Stimulated activated CD8-positive, alpha-beta memory T cell treated with anti-CD3 and anti-CD28 coated beads, Interleukin-15, amount 100 ng/mL, for 4 hours (primary cell): ENCODE measurements around the gene RUNDC3A.
"Not testable (repeated sequence)": the region's sequence is repeated elsewhere in the genome, so short reads cannot be mapped to it uniquely, and the experiment has no call there.

Experiments used
- DNase-seq, 2 donors: peaks; one replicate each; pipeline ENCODE4 v3.0.0-alpha.2; 2020; ENCODE audit warnings: low read depth in 2 of 2

The RUNDC3A gene

DNA sequence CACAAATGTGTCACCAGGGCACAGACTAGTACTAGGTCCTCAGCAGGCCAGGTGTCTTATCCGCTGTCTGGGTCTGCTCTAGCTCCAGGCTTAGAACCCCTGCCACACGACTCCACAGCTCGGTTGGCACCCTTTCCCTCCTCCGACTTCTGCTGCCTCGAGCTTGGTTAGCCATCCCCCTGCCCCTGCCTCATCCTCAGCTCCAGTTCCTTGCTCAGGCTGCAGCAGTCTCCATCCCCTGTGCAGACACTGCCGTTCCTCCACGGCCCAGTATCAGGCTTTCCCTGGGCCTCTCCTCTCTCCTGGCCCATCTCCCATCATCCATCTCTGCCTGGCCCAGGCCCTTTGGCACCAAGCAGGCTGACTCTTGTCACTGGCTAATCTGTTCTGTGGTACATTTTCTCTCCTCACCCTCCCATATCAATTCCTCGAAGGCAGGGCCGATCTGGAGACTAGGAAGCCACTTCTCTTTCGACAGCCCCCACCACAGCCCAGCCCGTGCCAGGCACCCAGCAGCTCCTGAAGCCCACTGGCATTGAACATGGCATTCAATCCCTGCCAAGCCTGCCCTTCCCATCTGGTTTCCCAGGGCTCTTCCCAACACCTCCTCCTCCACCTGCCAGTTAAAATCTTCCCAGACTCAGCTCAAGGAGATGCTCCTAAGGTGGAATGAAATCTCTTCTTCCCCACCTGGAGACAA is 35.3 kb downstream of the RUNDC3A start:
- DNase-seq, result no peak

DNA sequence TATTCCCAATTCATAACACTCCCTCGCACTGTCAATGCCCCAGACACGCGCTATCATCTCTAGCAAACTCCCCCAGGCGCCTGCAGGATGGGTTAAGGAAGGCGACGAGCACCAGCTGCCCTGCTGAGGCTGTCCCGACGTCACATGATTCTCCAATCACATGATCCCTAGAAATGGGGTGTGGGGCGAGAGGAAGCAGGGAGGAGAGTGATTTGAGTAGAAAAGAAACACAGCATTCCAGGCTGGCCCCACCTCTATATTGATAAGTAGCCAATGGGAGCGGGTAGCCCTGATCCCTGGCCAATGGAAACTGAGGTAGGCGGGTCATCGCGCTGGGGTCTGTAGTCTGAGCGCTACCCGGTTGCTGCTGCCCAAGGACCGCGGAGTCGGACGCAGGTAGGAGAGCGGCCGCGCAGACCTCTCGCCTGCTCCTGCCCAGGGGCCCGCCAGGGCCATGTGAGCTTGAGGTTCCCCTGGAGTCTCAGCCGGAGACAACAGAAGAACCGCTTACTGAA is 36.6 kb downstream of the RUNDC3A start, which contains the start of gene GRN:
TSS of gene GRN (plus strand) at position 364 of the 515 bp plus-strand sequence. CDS start 3,863 bp downstream, outside the sequence.
- peak; percentile 64 to 78 for DNase-seq

DNA sequence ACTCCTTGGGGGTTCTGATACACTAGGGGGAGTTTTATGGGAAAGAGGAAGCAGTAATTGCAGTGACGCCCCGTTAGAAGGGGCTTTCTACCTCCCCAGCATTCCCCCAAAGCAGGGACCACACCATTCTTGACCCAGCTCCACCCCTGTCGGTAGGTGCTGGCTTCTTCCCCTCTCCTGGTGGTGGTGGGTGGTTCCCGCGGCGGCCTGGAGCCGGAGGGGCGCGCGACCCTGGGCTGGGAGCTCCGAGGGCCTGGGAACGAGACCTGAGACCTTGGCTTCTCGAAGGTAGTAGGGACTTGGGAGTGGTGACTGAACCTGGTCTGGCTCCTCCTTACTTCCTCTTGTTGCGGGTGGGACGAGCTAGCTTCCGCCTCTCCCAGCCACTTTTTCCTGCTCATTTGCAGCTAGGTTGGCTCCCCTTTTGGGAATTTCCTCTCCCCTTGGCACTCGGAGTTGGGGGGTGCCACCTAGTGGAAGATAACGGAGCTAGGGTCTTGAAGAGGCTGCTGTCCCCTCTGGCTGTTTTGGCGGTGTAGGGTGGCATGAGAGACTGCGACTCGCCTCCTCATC is 37.1 kb downstream of the RUNDC3A start:
- DNase-seq, result no peak

DNA sequence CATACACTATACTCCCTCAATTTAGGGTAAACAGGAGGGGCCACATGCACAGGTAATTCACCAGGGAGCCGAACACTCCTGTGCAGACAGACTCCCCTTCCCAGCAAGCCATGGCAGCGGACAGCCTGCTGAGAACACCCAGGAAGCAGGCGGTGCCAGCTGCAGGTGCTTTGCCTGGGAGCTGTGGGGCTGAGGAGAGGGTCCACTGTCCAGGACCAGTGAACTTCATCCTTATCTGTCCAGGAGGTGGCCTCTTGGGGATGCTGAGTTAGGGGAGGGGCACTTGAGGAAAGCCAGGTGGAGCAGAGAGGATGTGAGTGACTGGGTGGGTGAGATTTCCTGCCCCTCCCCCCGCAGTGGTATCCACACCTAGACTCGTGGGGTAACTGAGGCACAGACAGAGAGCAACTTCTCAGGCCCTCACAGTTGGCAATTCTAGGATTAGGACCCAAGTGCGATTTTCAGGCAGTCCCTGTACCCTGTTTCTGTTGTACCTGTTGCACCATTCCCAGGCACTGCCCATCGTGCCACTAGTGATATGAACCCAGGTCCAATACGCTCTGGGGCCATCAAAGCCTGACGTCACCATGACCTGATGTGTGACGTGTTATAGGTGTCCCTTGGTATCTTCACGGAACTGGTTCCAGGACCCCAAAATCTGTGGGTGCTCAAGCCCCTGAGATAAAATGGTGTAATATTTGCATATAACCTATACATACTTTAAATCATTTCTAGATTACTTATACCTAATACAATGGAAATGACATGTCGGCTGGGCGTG is 37.9 kb downstream of the RUNDC3A start:
- no peak for DNase-seq

DNA sequence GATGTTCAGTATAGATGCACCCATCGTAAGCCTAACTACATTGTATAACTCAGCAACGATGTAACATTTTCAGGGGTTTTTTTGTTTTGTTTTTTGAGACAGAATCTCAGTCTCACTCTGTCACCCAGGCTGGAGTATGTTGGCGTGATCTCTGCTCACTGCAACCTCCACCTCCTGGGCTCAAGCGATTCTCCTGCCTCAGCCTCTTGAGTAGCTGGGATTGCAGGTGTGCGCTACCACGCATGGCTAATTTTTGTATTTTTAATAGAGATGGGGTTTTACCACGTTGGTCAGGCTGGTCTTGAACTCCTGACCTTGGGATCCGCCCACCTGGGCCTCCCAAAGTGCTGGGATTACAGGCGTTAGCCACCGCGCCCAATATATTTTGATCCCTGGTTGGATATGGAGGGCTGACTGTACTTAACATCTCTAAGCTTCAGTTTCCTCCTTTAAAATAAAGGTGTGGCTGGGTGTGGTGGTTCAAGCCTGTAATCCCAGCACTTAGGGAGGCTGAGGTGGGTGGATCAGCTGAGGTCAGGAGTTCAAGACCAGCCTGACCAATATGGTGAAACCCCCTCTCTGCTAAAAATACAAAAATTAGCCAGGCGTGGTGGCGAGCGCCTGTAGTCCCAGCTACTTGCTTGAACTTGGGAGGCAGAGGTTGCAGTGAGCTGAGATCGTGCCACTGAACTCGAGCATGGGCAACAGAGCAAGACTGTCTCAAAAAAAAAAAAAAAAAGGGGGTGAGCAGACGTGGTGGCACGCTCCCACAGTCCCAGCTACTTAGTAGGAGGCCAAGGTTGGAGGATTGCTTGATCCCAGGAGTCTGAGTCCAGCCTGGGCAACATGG is 39.0 kb downstream of the RUNDC3A start:
- not testable (repeated sequence) for DNase-seq

DNA sequence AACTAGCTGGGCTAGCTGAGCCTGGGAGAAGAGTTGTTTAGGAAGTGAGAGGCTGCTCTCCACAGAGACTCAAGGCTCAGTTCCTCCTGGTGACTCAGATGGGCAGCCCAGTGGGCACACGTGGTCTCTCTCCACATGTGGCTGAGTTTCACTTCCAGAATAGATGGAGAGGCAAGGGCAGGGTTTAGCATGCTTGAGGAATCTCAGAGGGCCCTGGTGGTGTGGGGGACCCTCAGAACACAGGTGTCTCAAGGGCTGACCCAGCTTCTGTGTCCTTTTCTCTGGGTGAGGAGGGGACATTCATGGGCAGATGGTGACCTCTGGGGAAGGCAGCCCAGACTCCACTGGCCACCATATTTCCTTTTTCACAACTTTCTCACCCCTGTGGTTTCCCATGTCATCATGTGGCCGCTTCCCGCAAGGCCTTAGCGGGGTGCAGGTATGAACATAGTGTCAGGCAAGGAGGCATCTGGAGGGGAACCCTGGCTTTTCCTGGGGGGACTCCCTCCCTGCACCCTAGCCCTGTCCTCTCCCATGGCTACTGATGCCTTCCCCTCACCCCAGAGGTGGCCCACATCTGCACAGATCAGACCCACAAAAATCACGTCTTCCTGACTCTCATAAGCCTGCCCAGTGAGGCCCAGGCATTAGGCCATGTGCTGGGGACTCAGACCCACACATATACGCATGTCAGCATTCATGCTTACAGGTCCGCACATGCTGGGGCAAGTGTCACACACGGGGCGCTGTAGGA is 40.0 kb downstream of the RUNDC3A start:
- no peak for DNase-seq

DNA sequence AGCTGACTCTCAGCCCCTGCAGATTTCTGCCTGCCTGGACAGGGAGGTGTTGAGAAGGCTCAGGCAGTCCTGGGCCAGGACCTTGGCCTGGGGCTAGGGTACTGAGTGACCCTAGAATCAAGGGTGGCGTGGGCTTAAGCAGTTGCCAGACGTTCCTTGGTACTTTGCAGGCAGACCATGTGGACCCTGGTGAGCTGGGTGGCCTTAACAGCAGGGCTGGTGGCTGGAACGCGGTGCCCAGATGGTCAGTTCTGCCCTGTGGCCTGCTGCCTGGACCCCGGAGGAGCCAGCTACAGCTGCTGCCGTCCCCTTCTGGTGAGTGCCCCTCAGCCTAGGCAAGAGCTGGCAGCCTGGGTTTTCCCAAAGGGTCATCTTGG is 40.6 kb downstream of the RUNDC3A start:
- DNase-seq, result no peak

DNA sequence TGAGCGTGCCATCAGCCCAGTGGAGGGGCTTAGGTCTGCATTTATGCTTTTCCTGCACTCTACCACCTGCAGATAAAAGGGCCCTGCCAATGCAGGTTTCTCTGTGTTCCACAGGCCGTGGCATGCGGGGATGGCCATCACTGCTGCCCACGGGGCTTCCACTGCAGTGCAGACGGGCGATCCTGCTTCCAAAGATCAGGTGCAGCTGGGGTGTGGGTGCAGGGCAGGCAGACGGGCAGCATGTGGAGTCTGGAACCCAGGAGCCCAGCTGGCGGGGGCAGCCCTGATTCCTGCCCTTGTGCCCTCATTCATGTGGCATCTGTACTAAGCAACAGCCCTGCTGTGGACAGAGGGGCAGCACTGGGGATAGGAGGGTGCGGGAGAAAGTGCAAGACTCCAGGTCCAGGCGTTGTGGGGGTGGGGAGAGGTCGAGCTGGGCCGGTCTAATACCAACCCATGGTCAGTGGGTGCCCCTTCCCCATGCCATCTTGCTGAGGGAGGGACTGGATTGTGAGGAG is 41.2 kb downstream of the RUNDC3A start:
- DNase-seq, result no peak

DNA sequence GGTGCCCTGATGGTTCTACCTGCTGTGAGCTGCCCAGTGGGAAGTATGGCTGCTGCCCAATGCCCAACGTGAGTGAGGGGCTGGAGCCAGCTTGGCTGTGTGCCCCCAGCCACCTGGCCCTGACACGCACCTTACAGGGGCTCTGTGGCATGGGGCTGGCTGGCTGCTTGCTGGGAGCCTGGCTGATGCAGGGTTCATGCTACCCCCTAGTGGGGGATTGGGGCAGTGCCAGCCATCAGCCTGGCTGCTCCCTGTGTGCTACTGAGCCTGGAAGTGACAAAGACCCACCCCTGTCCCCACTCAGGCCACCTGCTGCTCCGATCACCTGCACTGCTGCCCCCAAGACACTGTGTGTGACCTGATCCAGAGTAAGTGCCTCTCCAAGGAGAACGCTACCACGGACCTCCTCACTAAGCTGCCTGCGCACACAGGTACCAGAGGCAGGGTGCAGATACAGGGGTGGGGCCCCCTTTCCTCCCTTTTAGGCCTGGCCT is 42.4 kb downstream of the RUNDC3A start:
- peak; percentile 42 to 50 for DNase-seq

DNA sequence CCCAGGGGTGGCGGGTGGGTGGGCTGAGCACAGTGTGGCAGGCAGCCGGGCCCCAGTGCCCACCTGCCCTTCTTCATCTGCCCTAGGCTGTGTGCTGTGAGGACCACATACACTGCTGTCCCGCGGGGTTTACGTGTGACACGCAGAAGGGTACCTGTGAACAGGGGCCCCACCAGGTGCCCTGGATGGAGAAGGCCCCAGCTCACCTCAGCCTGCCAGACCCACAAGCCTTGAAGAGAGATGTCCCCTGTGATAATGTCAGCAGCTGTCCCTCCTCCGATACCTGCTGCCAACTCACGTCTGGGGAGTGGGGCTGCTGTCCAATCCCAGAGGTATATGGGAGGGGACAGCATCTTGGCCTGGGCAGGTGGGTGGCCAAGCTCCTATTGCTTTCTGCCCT is 43.1 kb downstream of the RUNDC3A start:
- no peak for DNase-seq

DNA sequence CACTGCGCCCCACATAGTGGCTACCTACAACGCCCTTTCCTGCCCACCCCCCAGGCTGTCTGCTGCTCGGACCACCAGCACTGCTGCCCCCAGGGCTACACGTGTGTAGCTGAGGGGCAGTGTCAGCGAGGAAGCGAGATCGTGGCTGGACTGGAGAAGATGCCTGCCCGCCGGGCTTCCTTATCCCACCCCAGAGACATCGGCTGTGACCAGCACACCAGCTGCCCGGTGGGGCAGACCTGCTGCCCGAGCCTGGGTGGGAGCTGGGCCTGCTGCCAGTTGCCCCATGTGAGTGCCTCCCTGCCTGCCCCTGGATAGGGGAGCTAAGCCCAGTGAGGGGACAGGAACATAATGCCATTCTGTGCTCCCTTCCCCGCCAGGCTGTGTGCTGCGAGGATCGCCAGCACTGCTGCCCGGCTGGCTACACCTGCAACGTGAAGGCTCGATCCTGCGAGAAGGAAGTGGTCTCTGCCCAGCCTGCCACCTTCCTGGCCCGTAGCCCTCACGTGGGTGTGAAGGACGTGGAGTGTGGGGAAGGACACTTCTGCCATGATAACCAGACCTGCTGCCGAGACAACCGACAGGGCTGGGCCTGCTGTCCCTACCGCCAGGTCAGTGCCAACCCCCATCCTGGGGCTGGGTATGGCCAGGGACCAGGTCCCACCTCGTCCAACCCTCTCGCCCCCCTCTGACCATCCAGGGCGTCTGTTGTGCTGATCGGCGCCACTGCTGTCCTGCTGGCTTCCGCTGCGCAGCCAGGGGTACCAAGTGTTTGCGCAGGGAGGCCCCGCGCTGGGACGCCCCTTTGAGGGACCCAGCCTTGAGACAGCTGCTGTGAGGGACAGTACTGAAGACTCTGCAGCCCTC is 43.8 kb downstream of the RUNDC3A start:
- no peak for DNase-seq

DNA sequence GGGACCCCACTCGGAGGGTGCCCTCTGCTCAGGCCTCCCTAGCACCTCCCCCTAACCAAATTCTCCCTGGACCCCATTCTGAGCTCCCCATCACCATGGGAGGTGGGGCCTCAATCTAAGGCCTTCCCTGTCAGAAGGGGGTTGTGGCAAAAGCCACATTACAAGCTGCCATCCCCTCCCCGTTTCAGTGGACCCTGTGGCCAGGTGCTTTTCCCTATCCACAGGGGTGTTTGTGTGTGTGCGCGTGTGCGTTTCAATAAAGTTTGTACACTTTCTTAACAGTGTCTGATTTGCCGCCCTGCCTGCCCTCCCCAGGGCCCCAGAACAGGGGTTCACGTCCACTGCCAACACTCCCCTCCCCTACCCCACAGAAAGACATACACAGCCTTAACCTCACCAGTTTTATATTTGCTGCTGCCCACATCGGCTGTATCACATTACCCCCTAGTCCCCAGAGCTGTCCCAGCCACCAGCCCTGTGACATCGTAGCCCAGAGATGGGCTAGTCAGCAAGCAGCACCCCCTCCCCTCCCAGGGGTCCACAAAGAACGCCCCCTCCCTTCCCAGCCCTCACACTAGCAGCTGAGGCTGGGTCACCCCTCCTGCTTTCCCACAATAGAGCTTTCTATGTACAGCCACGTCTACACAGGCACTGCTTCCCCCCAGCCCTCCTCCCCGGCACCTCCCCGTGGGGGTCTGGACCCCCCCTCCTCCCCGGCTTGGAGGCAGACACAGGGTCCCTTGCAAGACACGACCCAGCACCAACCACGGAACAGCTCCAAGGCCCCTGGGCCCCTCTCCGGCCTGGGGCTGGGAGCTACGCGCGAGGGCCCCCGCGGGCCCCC is 44.6 kb downstream of the RUNDC3A start:
- no peak for DNase-seq

DNA sequence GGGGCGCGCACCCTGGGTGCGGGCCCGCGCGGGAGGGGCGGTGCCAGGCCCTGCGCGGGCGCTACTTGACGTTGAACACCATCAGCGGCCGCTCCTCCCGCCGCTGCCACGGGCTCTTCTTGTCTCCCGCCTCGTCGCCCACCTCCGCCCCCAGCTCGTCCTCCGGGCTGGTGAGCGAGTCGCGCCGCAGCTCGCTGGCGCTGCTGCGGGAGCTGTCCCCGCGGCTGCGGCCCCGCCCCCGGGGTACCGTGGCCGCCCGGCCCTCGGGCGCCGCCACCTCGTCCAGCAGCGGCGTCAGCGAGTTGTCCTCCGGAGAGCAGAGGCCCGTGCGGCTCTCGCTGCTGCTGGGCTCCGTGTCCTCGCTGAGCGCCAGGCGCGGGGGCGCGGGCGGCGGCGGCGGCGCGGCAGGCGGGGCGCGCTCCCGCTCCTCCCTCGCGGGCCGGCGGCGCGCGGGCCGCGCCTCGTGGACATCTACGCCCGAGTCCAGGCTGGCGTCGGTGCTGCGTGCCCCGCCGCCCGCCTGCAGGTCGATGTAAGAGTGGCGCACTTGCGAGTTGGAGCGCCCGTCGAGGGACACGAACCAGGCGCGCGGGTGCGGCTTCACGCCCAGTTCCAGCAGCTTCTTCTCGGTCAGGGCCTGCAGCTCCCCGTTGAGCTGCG is 45.4 kb downstream of the RUNDC3A start:
- no peak for DNase-seq

DNA sequence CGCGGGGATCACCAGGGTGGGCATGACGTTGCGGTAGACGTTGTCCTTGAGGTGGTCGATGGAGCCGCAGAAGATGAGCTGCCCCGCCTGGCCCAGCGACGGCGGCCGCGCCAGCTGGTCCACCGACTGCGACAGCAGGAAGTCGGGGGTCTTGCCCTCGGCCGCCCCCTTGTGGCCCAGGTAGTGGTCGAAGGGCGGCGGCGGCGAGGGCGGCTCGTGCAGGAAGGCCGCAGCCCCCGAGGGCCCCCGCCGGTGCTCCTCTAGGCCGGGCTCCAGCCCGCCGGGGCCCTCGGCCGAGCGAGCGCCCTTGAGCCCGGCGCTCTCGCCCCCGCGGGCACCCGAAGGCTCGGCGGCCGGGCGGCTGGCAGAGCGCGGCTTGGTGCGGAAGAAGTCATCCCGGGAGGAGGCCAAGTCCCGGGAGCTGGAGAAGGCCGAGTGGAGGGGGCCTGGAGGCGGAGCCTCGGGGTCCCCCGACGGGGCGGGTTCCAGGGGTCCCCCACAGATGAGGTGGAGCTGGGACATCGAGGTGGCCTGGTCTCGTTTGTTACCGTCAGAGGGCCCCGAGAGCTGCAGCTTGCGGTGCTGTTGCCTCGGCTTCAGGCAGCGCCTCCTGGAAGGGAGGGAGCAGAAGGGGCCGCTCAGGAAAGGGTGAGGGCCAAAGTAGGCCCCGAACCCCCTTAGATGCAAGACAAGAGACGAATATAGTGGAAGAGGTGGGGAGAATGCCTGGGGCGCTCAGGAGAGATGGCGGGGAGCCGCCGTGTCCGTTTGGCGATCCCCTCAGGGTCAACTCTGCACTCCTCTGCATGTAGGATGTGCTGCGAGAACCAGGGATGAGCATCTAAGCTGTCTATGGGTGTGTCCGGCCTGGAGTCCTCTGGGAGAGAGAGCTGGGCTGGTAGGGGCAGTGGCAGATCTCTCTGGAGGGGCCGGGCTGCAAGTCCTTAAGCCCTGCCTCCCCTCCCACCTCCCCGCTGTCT is 46.5 kb downstream of the RUNDC3A start:
- no peak for DNase-seq

DNA sequence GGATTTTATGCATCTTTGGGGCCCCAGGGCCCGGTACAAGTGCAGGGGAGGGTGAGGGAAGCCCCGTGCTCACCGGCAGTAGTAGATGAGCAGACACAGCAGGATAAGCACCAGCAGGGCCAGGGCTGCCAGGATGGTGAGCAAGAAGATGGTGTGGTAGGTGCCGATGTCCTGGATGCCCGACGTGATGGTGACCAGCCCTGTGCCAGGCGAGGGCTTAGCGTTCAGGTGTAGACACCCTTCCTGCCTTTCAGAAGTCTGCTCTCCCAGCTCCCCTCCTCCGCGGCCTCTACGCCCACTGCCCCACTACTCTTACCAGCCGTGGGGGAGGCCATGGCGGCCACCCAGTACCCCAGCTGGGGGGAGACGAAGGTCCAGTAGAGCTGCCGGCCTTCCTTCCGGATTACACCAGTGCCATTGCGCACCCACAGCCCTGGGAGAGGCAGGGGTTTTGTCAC is 47.3 kb downstream of the RUNDC3A start:
- no peak for DNase-seq

DNA sequence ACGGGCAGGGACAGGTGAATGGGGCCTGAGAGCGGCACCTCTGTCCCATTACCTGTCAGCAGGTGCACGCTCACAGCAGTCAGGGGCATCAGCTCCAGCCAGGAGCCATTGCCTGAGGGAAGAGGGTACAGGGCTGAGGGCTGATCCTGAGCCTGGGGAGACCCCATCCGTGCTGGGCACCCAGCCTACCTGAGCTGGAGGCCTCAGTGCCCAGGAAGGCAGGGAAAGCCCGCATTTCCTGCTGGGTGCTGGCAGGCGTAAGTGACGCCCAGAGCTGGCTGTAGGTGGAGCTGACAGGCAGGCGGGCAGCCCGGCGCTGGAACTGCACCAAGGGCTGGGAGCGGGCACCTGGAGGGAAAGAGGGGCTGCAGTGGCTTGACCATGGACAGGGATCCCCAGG is 47.8 kb downstream of the RUNDC3A start:
- no peak for DNase-seq

DNA sequence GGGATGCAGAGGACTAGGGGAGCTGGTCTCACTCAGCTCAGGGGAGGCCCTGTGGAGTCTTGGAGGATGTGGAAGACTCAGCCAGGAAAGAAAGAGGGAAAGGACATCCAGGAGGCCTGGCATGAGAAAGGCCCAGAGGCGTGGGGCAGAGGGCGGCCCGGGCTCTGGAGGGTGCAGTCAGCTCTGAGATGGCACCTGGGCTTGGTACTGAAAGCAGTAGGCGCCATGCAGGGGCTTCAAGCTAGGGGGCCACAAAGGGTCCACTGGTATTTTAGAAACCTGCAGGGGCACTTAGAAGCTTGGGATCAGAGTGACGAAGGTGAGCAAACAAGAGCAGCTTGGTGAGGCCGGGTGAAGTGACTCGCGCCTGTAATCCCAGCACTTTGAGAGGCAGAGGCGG is 49.7 kb downstream of the RUNDC3A start:
- DNase-seq, result no peak
